HepG2 (cell line): Measurements from ENCODE around the gene IVD. TPM values are rescaled to one million over a fixed set of nuclear protein-coding genes. Genes with fewer than 3 reads are reported as not detected.

Experiments
- ELF3 ChIP-seq: IDR thresholded peaks from 2 replicates; pipeline ENCODE4 v1.6.1; 2016; ENCODE audit warnings: missing genetic modification reagents, missing compliant biosample characterization
- FOXK2 ChIP-seq: fragments of 450-650 bp; IDR thresholded peaks from 2 replicates; pipeline ENCODE4 v1.6.1; 2016
- PITX1 ChIP-seq: sonication (generic); formaldehyde crosslinking; IDR thresholded peaks from 2 replicates; pipeline ENCODE4 v1.5.1; 2020; ENCODE audit warnings: mild to moderate bottlenecking, missing genetic modification reagents
- POLR2AphosphoS5 ChIP-seq: IDR thresholded peaks from 2 replicates; pipeline ENCODE4 v1.6.1; 2012; ENCODE audit warnings: low read depth, low read length
- SMAD1 ChIP-seq: sonication (generic); formaldehyde crosslinking; IDR thresholded peaks from 2 replicates; pipeline ENCODE4 v1.4.0; 2020; ENCODE audit warnings: missing genetic modification reagents, low read depth, mild to moderate bottlenecking, borderline replicate concordance
- SRSF4 ChIP-seq: fragments of 200-400 bp; formaldehyde crosslinking; IDR thresholded peaks from one replicate; pipeline ENCODE4 v1.6.1; 2018; ENCODE audit warnings: mild to moderate bottlenecking, low read depth, low read length, moderate library complexity; ENCODE audit not compliant: poor library complexity, severe bottlenecking
- ZBTB2 ChIP-seq: sonication (generic); formaldehyde crosslinking; IDR thresholded peaks from 2 replicates; pipeline ENCODE4 v1.8.0; 2022; ENCODE audit warnings: low read depth, missing genetic modification reagents
- ZNF510 ChIP-seq: sonication (generic); formaldehyde crosslinking; IDR thresholded peaks from 2 replicates; pipeline ENCODE4 v1.4.0; 2020; ENCODE audit warnings: low read depth, mild to moderate bottlenecking, missing genetic modification reagents
- ZNF512B ChIP-seq: sonication (generic); formaldehyde crosslinking; IDR thresholded peaks from 2 replicates; pipeline ENCODE4 v1.5.1; 2020; ENCODE audit warnings: missing genetic modification reagents, mild to moderate bottlenecking, borderline replicate concordance
- polyA plus RNA-seq, 8 experiments: library from polyadenylated mRNA; depleted of rRNA in 3 of 8; stranded (reverse) in 7 of 8; unstranded in 1 of 8; fragments of >200 nt; fragmentation: Illumina TruSeq in 4 of 8; extraction: Trizol in 4 of 8; gene quantifications; 2 replicates each; pipeline versions ENCODE4 v1.2.1 to v1.2.3, GENCODE V29; 2011 to 2016; ENCODE audit warnings: low read depth in 4 of 8, missing spikeins in 1 of 8, mixed read lengths in 1 of 8; ENCODE audit not compliant: insufficient read depth in 1 of 8
- total RNA-seq, 5 experiments: library from RNA; depleted of rRNA; stranded (reverse); fragments of >200 nt; fragmentation: Illumina TruSeq; extraction: Trizol; gene quantifications; 2 replicates each; pipeline ENCODE4 v1.2.3, GENCODE V29; 2016; ENCODE audit warnings: low read depth in 1 of 5

IVD gene
- total and polyA plus RNA-seq, 2 of the 13 experiments (the other 11 are each of a cell fraction or from before 2014, with no cell fraction given) = 48.0 to 53.9 TPM

- TF ChIP-seq ZNF512B (CRISPR knock-in tag) (no peak), SRSF4 (no peak), PITX1 (no peak), ZNF510 (no peak), ELF3 (no peak), SMAD1 (CRISPR knock-in tag) (no peak), FOXK2 (no peak), ZBTB2 (CRISPR knock-in tag) (no peak), POLR2AphosphoS5 (no peak)
Observed at GRCh38 chr15:40389824-40390595, 15.6 kb upstream of the IVD start (continued).
